Measurements from ENCODE around the gene KLHL10.
"Not testable (repeated sequence)": the region's sequence is repeated elsewhere in the genome, so short reads cannot be mapped to it uniquely, and the experiment has no call there.

The KLHL10 gene

DNA sequence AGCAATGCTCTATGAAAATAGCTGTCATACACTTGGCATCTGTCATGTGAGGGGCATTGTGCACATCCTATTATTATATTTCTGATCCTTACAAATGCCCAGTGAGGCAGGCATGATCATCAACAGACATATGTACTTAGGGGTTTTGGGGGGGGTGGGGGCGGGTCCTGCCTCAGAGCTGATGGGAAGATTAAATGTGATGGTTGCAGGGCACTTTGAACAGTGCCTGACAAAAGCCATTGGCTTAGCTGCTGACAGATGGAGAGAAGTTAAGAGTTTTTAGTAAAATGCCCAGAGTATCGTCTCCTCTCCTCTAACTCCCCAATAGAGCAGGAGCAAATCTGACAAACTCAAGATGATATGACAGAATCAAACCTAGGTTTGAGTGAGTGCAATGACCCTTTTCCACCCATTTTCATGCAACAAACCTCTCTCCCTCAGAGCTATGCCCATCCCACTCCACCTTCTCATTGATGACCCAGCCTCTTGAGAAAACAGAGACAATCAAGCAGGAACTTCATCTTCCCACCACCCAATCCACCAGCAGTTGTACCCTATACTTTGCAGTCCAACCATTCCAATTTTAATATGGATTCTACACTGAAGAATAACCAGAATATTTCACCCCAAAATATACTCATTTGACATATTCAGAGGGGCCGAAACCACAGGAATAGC lies 22.8 kb downstream of the KLHL10 start:
- peak; percentile 93 to 96 for DNase-seq

- peak in 1 of 2 experiments; percentile 18 for DNase-seq
Observed at GRCh38 chr17:41863074-41863848, 25.6 kb downstream of the KLHL10 start.

- DNase-seq: peak in 1 of 2 experiments; percentile 65
Observed at GRCh38 chr17:41864498-41864835, 26.8 kb downstream of the KLHL10 start.

- peak; percentile 90 to 92 for DNase-seq
Observed at GRCh38 chr17:41864836-41865595, 27.4 kb downstream of the KLHL10 start, which contains the start of gene KLHL11. Gene KLHL11, minus strand, starts transcription at chr17:41865423. Its CDS starts 53 bp downstream, at chr17:41865370.

GRCh38 chr17:41865596-41865893 lies 27.9 kb downstream of the KLHL10 start:
- peak in 1 of 2 experiments; percentile 90 for DNase-seq

- no peak for DNase-seq
Observed at GRCh38 chr17:41868568-41868967, 30.9 kb downstream of the KLHL10 start.

- DNase-seq: no peak
Observed at GRCh38 chr17:41869426-41869825, 31.8 kb downstream of the KLHL10 start.

GRCh38 chr17:41870097-41870496 lies 32.5 kb downstream of the KLHL10 start:
- DNase-seq: no peak

- DNase-seq: no peak
Observed at GRCh38 chr17:41870627-41871026, 33.0 kb downstream of the KLHL10 start.

DNA sequence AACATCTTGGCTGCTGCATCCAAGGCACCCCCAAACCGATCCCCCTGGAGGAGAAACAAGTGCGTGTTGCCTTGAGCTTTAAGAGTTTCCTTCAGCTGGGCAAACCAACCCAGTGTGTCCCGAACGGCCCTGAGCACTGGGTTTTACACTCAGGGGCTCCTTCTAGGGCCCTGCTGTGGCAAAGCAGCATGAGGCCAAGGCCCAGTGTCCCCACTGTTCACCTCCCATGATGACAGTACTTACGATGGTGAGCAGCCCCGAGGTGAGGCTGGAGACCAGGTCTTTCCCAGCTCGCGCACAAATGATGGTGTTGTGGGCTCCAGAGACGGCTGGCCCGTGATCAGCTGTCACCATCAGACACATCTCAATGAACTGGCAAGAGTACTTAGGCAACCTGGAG lies 34.2 kb downstream of the KLHL10 start:
- no peak for DNase-seq

DNA sequence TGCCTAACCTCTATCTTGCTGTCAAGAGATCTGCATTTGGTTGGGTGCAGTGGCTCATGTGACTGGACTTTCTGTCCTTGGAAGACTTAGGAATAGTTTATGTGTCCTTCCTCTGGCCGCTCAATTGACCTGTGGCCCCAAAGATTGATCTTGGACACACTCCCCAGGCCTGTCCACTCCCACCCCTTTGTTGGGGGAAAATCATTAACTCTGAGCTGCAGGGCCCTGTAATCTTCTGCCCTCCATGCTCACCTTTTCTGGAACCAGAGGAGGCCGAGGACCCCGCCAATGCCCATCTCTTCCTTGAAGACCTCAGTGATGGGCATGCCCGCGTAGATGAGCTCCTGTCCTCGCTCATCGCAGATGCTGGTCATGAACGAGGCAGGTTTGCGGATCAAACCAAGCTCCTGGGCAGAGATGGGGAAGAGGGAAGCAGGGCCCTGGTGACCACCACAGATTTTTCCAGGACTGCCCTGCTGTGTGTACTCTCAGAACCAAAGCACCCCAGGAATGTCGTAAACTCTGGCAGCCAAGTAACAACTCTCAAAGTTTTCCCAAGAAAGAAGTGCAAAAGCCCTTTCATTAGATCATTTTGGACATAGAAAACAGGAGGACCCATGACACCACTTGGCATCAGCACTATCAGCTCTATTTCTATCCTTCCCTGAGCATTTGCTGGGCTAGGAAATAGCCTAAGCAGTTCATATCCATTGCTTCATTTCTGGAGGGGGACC lies 36.1 kb downstream of the KLHL10 start:
- DNase-seq: no peak

DNA sequence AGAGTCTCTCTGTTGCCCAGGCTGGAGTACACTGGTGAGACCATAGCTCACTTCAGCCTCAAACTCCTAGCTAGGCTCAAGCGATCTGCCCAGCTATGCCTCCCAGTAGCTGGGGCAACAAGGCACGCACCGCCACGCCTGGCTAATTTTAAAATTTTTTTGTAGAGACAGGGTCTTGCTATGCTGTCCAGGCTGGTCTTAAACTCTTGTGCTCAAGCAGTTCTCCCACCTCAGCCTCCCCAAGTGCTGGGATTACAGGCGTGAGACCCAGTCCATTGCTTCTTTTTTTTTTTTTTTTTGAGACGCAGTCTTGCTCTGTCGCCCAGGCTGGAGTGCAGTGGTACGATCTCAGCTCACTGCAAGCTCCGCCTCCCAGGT lies 36.7 kb downstream of the KLHL10 start:
- not testable (repeated sequence) for DNase-seq

GRCh38 chr17:41880130-41880529 lies 42.5 kb downstream of the KLHL10 start:
- no peak for DNase-seq

GRCh38 chr17:41882756-41883155 lies 45.1 kb downstream of the KLHL10 start:
- DNase-seq: no peak

GRCh38 chr17:41885733-41886132 lies 48.1 kb downstream of the KLHL10 start:
- DNase-seq: peak in 1 of 2 experiments; percentile 43

DNA sequence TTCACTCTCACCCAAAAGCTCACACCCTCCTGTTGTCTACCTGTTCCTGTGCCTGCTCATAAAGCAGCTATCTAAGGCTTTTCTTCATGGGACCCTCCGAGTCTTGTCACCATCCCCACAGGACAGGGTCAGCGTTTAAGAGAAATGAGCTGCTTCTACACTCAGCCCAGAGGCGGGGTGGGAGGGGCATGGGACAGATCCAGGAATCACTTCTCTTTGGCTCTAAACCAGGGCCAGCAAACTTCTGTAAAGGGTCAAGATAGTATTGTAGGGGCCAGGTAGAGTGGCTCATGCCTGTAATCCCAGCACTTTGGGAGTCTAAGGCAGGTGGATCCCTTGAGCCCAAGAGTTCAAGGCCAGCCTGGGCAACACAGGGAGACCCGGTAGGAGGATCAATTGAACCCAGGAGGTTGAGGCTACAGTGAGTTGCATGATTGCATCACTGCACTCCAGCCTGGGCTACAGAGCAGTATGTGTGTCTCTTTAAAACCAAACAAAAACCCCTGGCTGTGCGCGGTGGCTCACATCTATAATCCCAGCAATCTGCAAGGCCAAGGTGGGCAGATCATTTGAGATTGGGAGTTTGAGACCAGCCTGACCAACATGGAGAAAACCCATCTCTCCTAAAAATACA lies 50.8 kb downstream of the KLHL10 start:
- DNase-seq: no peak

GRCh38 chr17:41891135-41892020 lies 53.8 kb downstream of the KLHL10 start:
- no peak for DNase-seq

GRCh38 chr17:41892021-41892376 lies 54.4 kb downstream of the KLHL10 start:
- DNase-seq: no peak

DNA sequence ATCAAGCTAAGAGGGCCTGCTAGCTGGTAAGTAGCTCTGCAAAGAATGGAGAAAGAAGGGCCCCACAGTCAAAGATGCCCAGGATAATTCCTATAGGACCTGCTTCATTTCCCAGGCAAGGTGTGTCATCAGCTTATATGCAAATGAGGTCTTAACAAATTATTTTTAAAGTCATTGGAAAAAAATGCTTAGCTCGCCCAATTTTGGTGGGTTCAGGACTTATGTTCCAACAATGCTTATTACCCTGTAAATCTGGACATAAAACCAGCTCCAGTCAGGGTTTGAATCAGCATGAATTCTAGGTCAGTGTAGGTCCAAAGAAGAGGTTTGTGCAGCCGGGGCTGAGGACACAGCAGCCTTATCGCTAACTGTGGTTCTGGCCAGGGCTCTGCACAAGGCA lies 55.8 kb downstream of the KLHL10 start:
- no peak for DNase-seq

- DNase-seq: no peak
Observed at GRCh38 chr17:41894791-41895331, 57.2 kb downstream of the KLHL10 start.

GRCh38 chr17:41895617-41896016 lies 58.0 kb downstream of the KLHL10 start:
- no peak for DNase-seq
